ENCODE results near the gene OR52R1.
"Not testable (repeated sequence)": the region's sequence is repeated elsewhere in the genome, so short reads cannot be mapped to it uniquely, and the experiment has no call there.

The OR52R1 gene

DNA sequence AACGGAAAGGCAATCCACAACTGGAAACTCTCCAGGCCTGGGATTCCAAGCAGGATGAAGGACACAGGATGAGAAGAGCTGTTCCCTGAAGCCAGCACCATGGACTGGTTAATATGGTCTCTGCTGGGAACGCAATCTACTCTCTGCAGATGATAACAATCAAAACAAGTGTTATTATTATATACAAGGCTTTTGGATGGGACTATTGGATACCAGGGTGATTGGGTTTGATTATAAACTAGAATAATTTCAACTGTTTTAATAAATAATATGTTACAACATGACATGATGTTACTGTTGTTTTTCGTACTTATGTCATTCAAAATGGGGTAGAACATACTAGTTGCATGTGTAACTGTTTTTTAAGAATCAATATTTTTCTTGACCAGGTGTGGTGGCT, at the start of gene OR52R1:
TSS of gene OR52R1 (minus strand) at position 101 of the 400 bp plus-strand sequence. CDS start at position 101, 0 bp downstream.
- no peak for DNase-seq

GRCh38 chr11:4851033-4851432, 46.9 kb upstream of the OR52R1 start:
- DNase-seq, result no peak

- no peak for DNase-seq
These were observed 44.8 kb upstream of the OR52R1 start, which contains the start of gene OR51S1 for GRCh38 chr11:4848908-4849532. OR51S1 (minus strand) TSS chr11:4849208; CDS start chr11:4849208, 0 bp downstream.

GRCh38 chr11:4839851-4840549, 35.8 kb upstream of the OR52R1 start:
- no peak for DNase-seq

DNA sequence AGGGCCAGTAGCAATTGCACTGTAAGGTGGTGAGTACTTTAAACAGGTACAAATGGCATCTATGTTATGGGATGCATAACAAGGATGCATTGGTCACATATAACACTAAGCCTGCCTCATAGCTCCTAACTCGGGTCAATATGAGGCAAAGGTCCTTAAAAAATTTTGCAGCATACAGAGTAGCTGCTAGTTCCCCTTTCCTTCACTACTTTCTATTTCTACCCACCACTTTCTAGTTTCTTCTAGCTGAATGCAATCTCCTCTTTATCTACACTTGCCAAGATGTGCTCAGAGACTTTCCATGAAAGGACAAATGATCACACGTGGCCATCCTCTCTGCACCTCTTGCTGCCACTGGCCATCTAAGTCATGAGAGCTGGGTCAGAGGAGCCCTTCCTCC, 26.7 kb upstream of the OR52R1 start:
- DNase-seq, result no peak

DNA sequence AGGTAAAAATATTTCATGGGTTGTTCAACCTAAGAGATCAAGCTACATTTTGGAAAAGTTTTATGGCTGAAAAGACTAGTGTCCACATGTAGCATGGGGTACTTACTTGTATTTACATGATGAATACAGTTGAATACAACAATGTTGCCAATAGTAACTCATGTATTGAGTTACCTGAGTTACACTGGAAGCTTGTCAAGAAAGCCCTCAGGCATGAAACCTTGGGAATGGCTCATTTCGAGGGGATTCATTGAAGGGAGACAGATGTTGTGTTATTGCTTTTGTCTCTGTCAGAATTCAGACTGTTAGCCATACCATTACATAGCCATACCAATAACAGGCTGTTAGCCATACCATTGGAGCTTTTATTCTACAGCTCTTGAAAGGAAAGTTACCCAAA, 26.2 kb upstream of the OR52R1 start:
- no peak for DNase-seq

- no peak for DNase-seq
These were observed 22.2 kb upstream of the OR52R1 start for GRCh38 chr11:4826425-4826824.

DNA sequence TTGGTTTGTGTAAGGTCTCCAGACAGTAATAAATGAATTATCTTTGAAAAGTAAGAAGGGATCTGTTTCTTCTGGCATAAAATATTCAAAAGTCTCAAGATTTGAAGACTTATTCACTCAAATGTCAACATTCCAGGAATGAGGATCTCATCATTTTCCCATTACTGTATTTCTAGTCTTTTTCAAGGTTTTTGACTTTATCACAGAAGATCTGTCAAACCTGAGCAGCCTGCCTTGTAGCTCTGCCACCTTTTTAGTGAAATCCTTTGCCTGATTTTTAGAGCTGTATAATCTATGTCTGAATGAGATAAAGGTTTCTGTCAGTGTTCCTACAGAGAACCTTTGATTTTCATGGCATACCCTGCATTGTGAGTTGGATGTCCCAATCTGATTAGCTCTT, 21.0 kb upstream of the OR52R1 start:
- no peak for DNase-seq

GRCh38 chr11:4821021-4821420, 16.8 kb upstream of the OR52R1 start, which contains the start of gene OR51F2:
OR51F2 (plus strand) TSS chr11:4821321; CDS start chr11:4821422, 101 bp downstream.
- DNase-seq, result no peak

DNA sequence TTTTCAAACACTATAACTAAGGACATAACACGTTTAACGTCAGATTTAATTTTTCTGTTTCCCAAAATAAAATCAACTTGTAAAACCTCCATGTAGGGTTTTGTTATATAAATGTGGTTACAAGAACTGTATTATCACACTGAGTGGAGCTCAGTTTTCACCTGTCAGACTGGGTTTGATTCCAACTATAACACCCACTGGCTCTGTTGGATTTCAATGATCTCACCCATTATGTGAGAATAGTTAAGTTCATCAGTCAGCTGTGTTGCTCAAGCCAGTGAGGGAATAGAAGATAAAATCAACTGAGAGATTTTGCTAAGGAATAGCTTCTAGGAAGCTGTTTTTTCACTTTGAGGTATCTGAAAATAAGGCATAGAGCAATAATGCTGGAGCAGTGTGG, 5.1 kb upstream of the OR52R1 start:
- DNase-seq, result no peak

DNA sequence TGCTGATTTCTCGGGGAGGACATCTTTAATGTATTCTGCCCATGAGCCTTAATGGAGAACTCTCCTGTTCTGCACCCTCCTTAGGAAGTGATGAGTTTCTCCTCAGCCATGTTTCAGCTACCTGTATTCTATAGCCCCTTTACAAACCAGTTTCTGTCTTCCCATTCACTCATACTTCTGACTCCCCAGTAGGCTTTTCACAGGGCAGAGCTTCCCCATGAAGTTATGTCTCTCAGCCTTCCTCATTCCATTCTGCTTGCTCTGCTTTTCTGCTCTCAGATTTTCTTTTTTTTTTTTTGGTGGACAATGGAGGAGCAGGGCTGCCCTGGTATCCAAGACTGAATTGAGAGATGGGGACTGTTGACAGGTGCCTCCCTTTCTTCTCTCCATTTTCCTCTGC, 4.3 kb upstream of the OR52R1 start:
- no peak for DNase-seq

- not testable (repeated sequence) for DNase-seq
These were observed 2.9 kb downstream of the OR52R1 start for GRCh38 chr11:4801316-4801715.

DNA sequence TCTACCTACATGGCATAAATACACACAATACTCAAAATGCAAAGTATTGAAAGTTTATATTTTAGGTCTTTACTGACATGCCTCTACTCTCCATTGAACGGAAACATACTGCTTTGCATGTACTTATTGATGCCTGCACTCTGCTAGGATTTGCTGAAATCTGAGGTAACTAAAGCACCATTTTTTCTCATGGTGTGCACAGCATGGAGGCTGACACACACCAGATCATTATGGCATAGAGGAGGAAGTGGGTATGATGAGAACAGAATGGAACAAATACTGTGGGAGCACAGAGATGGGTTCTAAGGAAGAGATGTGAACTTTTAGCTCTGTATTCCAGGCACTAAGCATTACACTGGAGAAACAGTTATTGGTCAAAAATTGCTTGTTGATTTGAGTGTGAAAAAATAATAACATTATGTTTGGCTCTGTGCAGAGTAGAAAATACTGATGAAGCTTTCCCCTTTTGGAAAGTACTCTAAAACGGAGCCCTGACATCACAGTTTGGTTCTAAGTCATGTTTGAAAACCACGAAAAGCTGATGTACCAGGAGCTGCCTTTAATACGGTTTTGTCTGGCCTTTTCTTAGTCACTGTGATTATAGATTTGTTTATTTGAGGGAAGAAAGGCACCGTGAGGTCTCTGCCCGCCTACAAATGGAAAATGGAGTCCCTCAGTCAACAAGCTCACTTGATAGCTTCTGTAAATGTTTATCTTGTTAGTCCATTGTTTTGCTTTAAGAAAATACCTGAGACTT, 5.6 kb downstream of the OR52R1 start:
- no peak for DNase-seq

DNA sequence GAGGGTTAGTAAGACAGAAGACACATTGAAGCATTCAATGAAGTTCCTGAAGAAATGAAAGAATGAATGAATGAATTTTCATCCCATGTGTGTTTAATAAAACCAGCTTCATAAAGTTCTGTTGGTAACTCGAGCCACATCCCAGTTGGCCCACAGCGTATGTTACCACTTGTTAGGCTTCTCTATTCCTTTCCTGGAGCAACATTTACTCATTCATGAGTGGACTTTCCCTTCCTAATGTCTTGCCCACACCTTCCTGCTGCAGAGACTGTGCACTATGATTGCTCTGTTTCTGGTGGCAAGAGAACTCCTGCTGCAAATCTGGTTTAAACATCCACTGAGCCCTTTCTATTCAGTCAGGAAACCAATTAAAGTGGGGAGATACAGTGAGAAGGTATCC, 7.0 kb downstream of the OR52R1 start:
- DNase-seq, result no peak

- no peak for DNase-seq
These were observed 21.7 kb downstream of the OR52R1 start for GRCh38 chr11:4782454-4782853.

DNA sequence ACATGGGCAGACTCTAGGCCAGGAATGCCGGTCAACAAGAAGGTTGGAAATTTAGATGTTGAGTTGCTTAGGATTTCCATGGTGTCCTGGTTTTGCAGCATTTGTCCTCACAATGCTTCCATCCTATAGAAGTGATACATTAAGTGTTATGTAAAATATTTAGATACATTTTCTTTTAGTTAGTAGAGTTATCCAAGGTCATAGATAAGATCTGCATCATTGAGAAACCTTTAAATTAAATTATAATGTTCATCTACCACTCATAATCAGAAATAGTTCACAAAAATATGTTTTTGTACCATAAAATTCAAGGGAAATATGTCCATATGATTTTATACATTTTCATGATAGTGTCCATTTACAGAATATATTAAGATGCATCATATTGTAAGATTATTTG, 34.3 kb downstream of the OR52R1 start, which contains the start of gene OR51F1:
TSS of gene OR51F1 (minus strand) at position 101 of the 400 bp plus-strand sequence. CDS start at position 101, 0 bp downstream.
- no peak for DNase-seq

GRCh38 chr11:4768094-4768493, 36.1 kb downstream of the OR52R1 start:
- DNase-seq, result no peak

DNA sequence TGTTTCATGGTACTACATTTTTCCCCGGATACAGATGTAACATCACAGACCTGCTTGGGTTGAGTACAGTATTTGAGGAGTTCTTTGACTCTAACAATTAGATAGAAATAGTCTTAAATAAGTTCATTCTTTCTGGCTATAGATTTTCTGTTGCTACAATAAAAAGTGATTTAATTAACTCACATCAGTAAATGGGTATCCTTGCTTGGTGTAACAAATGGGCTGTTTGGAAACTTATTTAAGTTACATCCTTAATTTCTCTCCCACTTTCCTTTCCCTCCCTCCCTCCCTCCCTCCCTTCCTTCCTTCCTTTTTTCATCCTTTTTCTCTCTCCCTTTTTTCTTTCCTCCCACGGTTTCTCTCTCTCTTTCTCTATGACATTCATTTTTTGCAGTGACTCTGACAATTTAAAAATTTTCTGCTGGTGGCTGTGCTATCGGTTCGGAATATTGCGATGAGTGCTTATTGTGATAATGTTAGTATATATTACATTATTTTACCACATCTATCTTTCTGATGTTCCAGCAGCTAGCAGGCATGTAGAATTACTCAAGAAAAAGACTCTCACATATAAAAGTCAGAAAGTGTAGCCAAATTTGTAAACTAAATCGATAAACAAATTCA, 37.6 kb downstream of the OR52R1 start:
- no peak for DNase-seq

- DNase-seq, result no peak
These were observed 41.1 kb downstream of the OR52R1 start for GRCh38 chr11:4763096-4763495.

Data from CD4-positive, alpha-beta T cell treated with Interleukin-17A for 4 hours (primary cell).